HUES64 (cell line): Measurements from ENCODE around the gene EEIG2. TPM values are rescaled to one million over a fixed set of nuclear protein-coding genes. Genes with fewer than 3 reads are reported as not detected.
A peak's percentile ranks its signal among the peaks of the same experiment; 100 is the strongest.
"Not testable (repeated sequence)": the region's sequence is repeated elsewhere in the genome, so short reads cannot be mapped to it uniquely, and the experiment has no call there.

ENCODE experiments used
- H3K27ac ChIP-seq: 2 replicates; pipeline ENCODE4 v1.7.0; 2013; ENCODE audit warnings: low read depth, low read length, inconsistent platforms
- H3K27me3 ChIP-seq: 2 replicates; pipeline ENCODE4 v1.6.1; 2013; ENCODE audit warnings: mild to moderate bottlenecking, low read length; ENCODE audit not compliant: insufficient read depth
- H3K36me3 ChIP-seq: 2 replicates; pipeline ENCODE4 v1.6.1; 2013; ENCODE audit warnings: mild to moderate bottlenecking, low read length; ENCODE audit not compliant: insufficient read depth
- H3K4me1 ChIP-seq: 2 replicates; pipeline ENCODE4 v1.6.1; 2013; ENCODE audit warnings: mild to moderate bottlenecking, low read length, moderate library complexity; ENCODE audit not compliant: insufficient read depth
- H3K4me3 ChIP-seq: 2 replicates; pipeline ENCODE4 v1.5.1; 2013; ENCODE audit warnings: mild to moderate bottlenecking, low read length, moderate library complexity
- H3K9ac ChIP-seq: 2 replicates; pipeline ENCODE4 v1.6.1; 2013; ENCODE audit warnings: mild to moderate bottlenecking, low read depth, low read length
- H3K9me3 ChIP-seq: 2 replicates; pipeline ENCODE4 v1.6.1; 2013; ENCODE audit warnings: low read depth, low read length; ENCODE audit not compliant: insufficient read depth
- WGBS: fragments of 150-250, 120-280 bp; methylation state at CpG from one replicate; pipeline ENCODE4 v1.1.7; 2013; ENCODE audit warnings: missing lambda C conversion rate; 5-methylcytosine and 5-hydroxymethylcytosine counted together
- polyA plus RNA-seq, 2 experiments: library from polyadenylated mRNA; stranded (reverse); fragments of 50-300 nt; gene quantifications; one replicate each; pipeline ENCODE4 v1.2.3, GENCODE V29; 2013

Gene EEIG2
- polyA plus RNA-seq (2013, experiment 1 of 2) = 6.6 TPM
- polyA plus RNA-seq (2013, experiment 2 of 2) = 9.3 TPM

- Histone ChIP-seq H3K4me1 (peaks cover 15% of the 10 kb centered on the region), H3K27ac (peak within 1 kb of the TSS; percentile 66; the same call in 1 of the 2 replicates), H3K36me3 (no peaks in the 10 kb centered on the region), H3K9ac (peak within 1 kb of the TSS; percentile 73), H3K27me3 (peaks cover 6% of the 10 kb centered on the region; the same call in 1 of the 2 replicates), H3K4me3 (peak within 1 kb of the TSS; percentile 92), H3K9me3 (no peaks in the 10 kb centered on the region)
- WGBS = 14% methylated on average over 56 of the region's 59 CpGs
These were observed at the start of gene EEIG2 for GRCh38 chr1:108559215-108560186. Gene EEIG2, plus strand, starts transcription at chr1:108560100. Its CDS starts 329 bp downstream, at chr1:108560429.

GRCh38 chr1:108511764-108512163 lies 48.1 kb upstream of the EEIG2 start:
- H3K4me1 ChIP-seq = no peaks in the 10 kb centered on the region
- no peaks in the 10 kb centered on the region for H3K36me3 ChIP-seq
- H3K4me3 ChIP-seq = no peak overlapping the region
- H3K9me3 ChIP-seq = no peaks in the 10 kb centered on the region
- no peak overlapping the region for H3K27ac ChIP-seq
- H3K9ac ChIP-seq = no peak overlapping the region
- WGBS = 77% methylated on average over 3 of the region's 3 CpGs
- no peaks in the 10 kb centered on the region for H3K27me3 ChIP-seq

- WGBS = 86% methylated on average over 2 of the region's 6 CpGs
- no peak overlapping the region for H3K9ac ChIP-seq
- H3K4me3 ChIP-seq = no peak overlapping the region
- H3K36me3 ChIP-seq = no peaks in the 10 kb centered on the region
- H3K27me3 ChIP-seq = no peaks in the 10 kb centered on the region
- no peak overlapping the region for H3K27ac ChIP-seq
- H3K4me1 ChIP-seq = no peaks in the 10 kb centered on the region
- H3K9me3 ChIP-seq = no peaks in the 10 kb centered on the region
These were observed 47.5 kb upstream of the EEIG2 start for GRCh38 chr1:108512239-108513043.

GRCh38 chr1:108513044-108513415 lies 46.9 kb upstream of the EEIG2 start:
- no peaks in the 10 kb centered on the region for H3K9me3 ChIP-seq
- H3K36me3 ChIP-seq = no peaks in the 10 kb centered on the region
- no CpG with 5 or more reads among the region's 2 CpGs for WGBS
- H3K27ac ChIP-seq = no peak overlapping the region
- H3K4me1 ChIP-seq = no peaks in the 10 kb centered on the region
- no peak overlapping the region for H3K9ac ChIP-seq
- no peaks in the 10 kb centered on the region for H3K27me3 ChIP-seq
- no peak overlapping the region for H3K4me3 ChIP-seq

- H3K27ac ChIP-seq, H3K4me3 ChIP-seq, H3K4me1 ChIP-seq, H3K9ac ChIP-seq, H3K36me3 ChIP-seq, H3K27me3 ChIP-seq, H3K9me3 ChIP-seq: not testable (repeated sequence)
- WGBS = 86% methylated on average over 1 of the region's 2 CpGs
These were observed 46.0 kb upstream of the EEIG2 start for GRCh38 chr1:108513914-108514313.

- 74% methylated on average over 4 of the region's 6 CpGs for WGBS
- H3K4me1 ChIP-seq, H3K9ac ChIP-seq, H3K9me3 ChIP-seq, H3K4me3 ChIP-seq, H3K27me3 ChIP-seq, H3K36me3 ChIP-seq, H3K27ac ChIP-seq: not testable (repeated sequence)
These were observed 42.5 kb upstream of the EEIG2 start for GRCh38 chr1:108517301-108517897.

GRCh38 chr1:108521990-108522393 lies 37.9 kb upstream of the EEIG2 start:
- Histone ChIP-seq H3K4me1 (no peaks in the 10 kb centered on the region), H3K36me3 (no peaks in the 10 kb centered on the region), H3K9me3 (peaks cover 10% of the 10 kb centered on the region), H3K9ac (no peak overlapping the region), H3K27ac (no peak overlapping the region), H3K27me3 (no peaks in the 10 kb centered on the region), H3K4me3 (no peak overlapping the region)

- no peak overlapping the region for H3K27ac ChIP-seq
- H3K9ac ChIP-seq = no peak overlapping the region
- peaks cover 10% of the 10 kb centered on the region for H3K9me3 ChIP-seq
- no peaks in the 10 kb centered on the region for H3K4me1 ChIP-seq
- H3K4me3 ChIP-seq = no peak overlapping the region
- no peaks in the 10 kb centered on the region for H3K27me3 ChIP-seq
- H3K36me3 ChIP-seq = no peaks in the 10 kb centered on the region
These were observed 36.1 kb upstream of the EEIG2 start for GRCh38 chr1:108523829-108524228.

GRCh38 chr1:108524676-108525075 lies 35.2 kb upstream of the EEIG2 start:
- H3K27ac ChIP-seq = no peak overlapping the region
- WGBS = 100% methylated on average over 1 of the region's 3 CpGs
- H3K4me3 ChIP-seq = no peak overlapping the region
- peaks cover 10% of the 10 kb centered on the region for H3K9me3 ChIP-seq
- no peaks in the 10 kb centered on the region for H3K4me1 ChIP-seq
- no peak overlapping the region for H3K9ac ChIP-seq
- no peaks in the 10 kb centered on the region for H3K36me3 ChIP-seq
- no peaks in the 10 kb centered on the region for H3K27me3 ChIP-seq

GRCh38 chr1:108527135-108527534 lies 32.8 kb upstream of the EEIG2 start:
- no peaks in the 10 kb centered on the region for H3K36me3 ChIP-seq
- H3K9ac ChIP-seq = no peak overlapping the region
- 90% methylated on average over 2 of the region's 3 CpGs for WGBS
- no peaks in the 10 kb centered on the region for H3K4me1 ChIP-seq
- no peak overlapping the region for H3K4me3 ChIP-seq
- H3K27ac ChIP-seq = no peak overlapping the region
- H3K27me3 ChIP-seq = no peaks in the 10 kb centered on the region
- H3K9me3 ChIP-seq = peaks cover 10% of the 10 kb centered on the region

- Histone ChIP-seq H3K4me1 (no peaks in the 10 kb centered on the region), H3K9ac (no peak overlapping the region), H3K27me3 (no peaks in the 10 kb centered on the region), H3K4me3 (no peak overlapping the region), H3K27ac (no peak overlapping the region), H3K36me3 (no peaks in the 10 kb centered on the region), H3K9me3 (peaks cover 10% of the 10 kb centered on the region)
- WGBS = 91% methylated on average over 2 of the region's 2 CpGs
These were observed 32.1 kb upstream of the EEIG2 start for GRCh38 chr1:108527837-108528236.
